Suprapubic skin (tissue), 4 donors: Measurements from ENCODE around the gene MRPL58.

Experiments used
- POLR2A ChIP-seq, 2 donors: fragments of 450-650 bp; IDR thresholded peaks; one replicate each; pipeline ENCODE4 v1.6.1; 2017; ENCODE audit warnings: antibody characterized with exemption in 2 of 2, mild to moderate bottlenecking in 2 of 2, moderate library complexity in 2 of 2
- POLR2AphosphoS5 ChIP-seq, 3 donors: sonication (generic); formaldehyde crosslinking; IDR thresholded peaks; one replicate each; pipeline ENCODE4 v1.6.1; 2017; ENCODE audit warnings: antibody characterized with exemption in 3 of 3
- TF ChIP-seq, protein P1 (sequence below), 2 donors: fragments of 200-600 bp in 1 of 2; fragments of 450-650 bp in 1 of 2; sonication (generic) in 1 of 2; IDR thresholded peaks; one replicate each; pipeline ENCODE4 v1.5.1; 2016 to 2019; ENCODE audit warnings: antibody characterized with exemption in 2 of 2, mild to moderate bottlenecking in 1 of 2, moderate library complexity in 1 of 2

- TF ChIP-seq, protein P1, sequence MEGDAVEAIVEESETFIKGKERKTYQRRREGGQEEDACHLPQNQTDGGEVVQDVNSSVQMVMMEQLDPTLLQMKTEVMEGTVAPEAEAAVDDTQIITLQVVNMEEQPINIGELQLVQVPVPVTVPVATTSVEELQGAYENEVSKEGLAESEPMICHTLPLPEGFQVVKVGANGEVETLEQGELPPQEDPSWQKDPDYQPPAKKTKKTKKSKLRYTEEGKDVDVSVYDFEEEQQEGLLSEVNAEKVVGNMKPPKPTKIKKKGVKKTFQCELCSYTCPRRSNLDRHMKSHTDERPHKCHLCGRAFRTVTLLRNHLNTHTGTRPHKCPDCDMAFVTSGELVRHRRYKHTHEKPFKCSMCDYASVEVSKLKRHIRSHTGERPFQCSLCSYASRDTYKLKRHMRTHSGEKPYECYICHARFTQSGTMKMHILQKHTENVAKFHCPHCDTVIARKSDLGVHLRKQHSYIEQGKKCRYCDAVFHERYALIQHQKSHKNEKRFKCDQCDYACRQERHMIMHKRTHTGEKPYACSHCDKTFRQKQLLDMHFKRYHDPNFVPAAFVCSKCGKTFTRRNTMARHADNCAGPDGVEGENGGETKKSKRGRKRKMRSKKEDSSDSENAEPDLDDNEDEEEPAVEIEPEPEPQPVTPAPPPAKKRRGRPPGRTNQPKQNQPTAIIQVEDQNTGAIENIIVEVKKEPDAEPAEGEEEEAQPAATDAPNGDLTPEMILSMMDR (IDR thresholded peaks at IDR 0.05) = no peak
- no peak for TF ChIP-seq POLR2A (IDR thresholded peaks at IDR 0.05)
- no peak for TF ChIP-seq POLR2AphosphoS5 (IDR thresholded peaks at IDR 0.05)
Measured at GRCh38 chr17:75065562-75066151, 53.2 kb downstream of the MRPL58 start.
